ENCODE data around the gene CCDC110. TPM values are rescaled to one million over a fixed set of nuclear protein-coding genes. Genes with fewer than 3 reads are reported as not detected.
"Not testable (repeated sequence)": the region's sequence is repeated elsewhere in the genome, so short reads cannot be mapped to it uniquely, and the experiment has no call there.

CCDC110 gene
- total RNA-seq, 2 donors from 2014 or later = 0.26 to 0.80 TPM

DNA sequence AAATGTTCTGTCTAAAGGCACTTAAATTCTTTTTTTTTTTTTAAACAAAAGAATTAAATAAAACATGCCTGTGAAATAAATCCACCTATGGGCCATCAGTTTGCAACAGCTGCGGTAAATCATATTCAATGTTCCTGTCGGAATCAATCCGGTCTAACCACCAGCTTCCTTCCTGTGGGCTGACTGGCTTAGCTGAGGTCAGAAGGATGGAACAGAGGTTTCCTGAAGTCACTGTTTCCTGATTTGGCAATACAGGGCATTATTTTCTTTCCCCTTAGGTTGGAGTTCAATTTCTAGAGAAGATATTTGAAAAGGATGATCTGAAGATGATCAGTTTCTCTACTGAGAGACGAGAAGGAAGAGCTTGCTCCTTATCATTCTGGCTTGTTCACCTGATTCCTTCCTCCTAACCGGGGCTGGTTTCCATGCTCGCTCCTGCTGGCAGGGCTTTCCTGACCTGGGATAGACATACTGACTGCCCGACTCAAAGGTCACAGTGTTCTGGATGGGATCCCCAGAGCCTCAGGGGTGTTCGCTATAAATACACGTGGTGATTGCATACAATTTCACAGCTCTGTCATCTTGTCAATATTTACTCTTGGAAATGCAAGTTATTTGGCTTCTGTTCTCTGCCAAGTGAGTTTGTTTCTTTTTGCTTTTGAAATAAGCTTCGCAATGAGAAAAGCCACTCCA lies 42.1 kb upstream of the CCDC110 start:
- H3K9ac ChIP-seq (ENCODE audit: extremely low read depth, low read length, poor library complexity, severe bottlenecking) = no peak overlapping the region
- 93 to 96% methylated on average over 7 to 10 of the region's 10 CpGs for WGBS, 2 experiments (ENCODE audit: insufficient coverage in 1 of 2, insufficient read length in 1 of 2)
- no peak overlapping the region for H3K4me3 ChIP-seq (ENCODE audit: low read length)
- no peak overlapping the region for H3K4me3 Mint-ChIP-seq
- H3K27ac ChIP-seq (ENCODE audit: low read depth, low read length) = no peak overlapping the region
- H3K36me3 ChIP-seq (ENCODE audit: control insufficient read depth, insufficient read depth, low read length) = peaks cover 17% of the 10 kb centered on the region
- no peaks in the 10 kb centered on the region for H3K9me3 ChIP-seq (ENCODE audit: control insufficient read depth, low read length)
- H3K27ac Mint-ChIP-seq = no peak overlapping the region
- H3K4me1 Mint-ChIP-seq = peaks cover 6% of the 10 kb centered on the region
- no peaks in the 10 kb centered on the region for H3K27me3 ChIP-seq (ENCODE audit: control insufficient read depth, insufficient read depth, low read length, poor library complexity, severe bottlenecking)
- TF ChIP-seq, protein P1, sequence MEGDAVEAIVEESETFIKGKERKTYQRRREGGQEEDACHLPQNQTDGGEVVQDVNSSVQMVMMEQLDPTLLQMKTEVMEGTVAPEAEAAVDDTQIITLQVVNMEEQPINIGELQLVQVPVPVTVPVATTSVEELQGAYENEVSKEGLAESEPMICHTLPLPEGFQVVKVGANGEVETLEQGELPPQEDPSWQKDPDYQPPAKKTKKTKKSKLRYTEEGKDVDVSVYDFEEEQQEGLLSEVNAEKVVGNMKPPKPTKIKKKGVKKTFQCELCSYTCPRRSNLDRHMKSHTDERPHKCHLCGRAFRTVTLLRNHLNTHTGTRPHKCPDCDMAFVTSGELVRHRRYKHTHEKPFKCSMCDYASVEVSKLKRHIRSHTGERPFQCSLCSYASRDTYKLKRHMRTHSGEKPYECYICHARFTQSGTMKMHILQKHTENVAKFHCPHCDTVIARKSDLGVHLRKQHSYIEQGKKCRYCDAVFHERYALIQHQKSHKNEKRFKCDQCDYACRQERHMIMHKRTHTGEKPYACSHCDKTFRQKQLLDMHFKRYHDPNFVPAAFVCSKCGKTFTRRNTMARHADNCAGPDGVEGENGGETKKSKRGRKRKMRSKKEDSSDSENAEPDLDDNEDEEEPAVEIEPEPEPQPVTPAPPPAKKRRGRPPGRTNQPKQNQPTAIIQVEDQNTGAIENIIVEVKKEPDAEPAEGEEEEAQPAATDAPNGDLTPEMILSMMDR (conservative IDR thresholded peaks at IDR 0.05) = no peak
- H3K27me3 Mint-ChIP-seq (ENCODE audit: insufficient read depth) = peaks cover 4% of the 10 kb centered on the region
- DNase-seq = no peak
- H3K36me3 Mint-ChIP-seq (ENCODE audit: low read depth) = no peaks in the 10 kb centered on the region
- no peaks in the 10 kb centered on the region for H3K9me3 Mint-ChIP-seq
- no peaks in the 10 kb centered on the region for H3K4me1 ChIP-seq (ENCODE audit: control insufficient read depth, insufficient read depth, low read length)

DNA sequence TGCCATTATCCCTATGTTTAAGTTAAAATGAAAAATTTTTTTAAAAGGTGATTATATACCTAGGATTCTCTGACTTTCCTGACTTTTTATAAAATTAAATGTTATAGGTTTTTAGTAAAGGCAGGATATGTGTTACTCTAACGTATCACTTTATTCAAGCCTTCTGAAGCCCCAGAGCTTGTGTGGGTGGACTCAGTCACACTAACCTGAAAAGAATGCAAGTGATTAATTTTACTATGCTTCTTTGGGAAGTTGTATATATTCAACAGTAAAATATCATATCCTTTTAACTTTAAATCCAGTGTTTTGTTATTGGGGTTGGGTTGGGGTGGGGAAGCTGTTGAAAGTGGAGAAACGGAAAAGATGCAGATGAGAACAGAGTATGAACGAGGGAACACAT lies 41.0 kb upstream of the CCDC110 start:
- H3K27me3 Mint-ChIP-seq (ENCODE audit: insufficient read depth) = peaks cover 4% of the 10 kb centered on the region
- H3K4me1 ChIP-seq (ENCODE audit: control insufficient read depth, insufficient read depth, low read length) = no peaks in the 10 kb centered on the region
- no peak overlapping the region for H3K4me3 Mint-ChIP-seq
- no peak overlapping the region for H3K4me3 ChIP-seq (ENCODE audit: low read length)
- 96 to 100% methylated on average over 2 to 3 of the region's 3 CpGs for WGBS, 2 experiments (ENCODE audit: insufficient coverage in 1 of 2, insufficient read length in 1 of 2)
- DNase-seq = no peak
- H3K9me3 ChIP-seq (ENCODE audit: control insufficient read depth, low read length) = no peaks in the 10 kb centered on the region
- H3K27ac ChIP-seq (ENCODE audit: low read depth, low read length) = no peak overlapping the region
- H3K4me1 Mint-ChIP-seq = peaks cover 6% of the 10 kb centered on the region
- no peak overlapping the region for H3K9ac ChIP-seq (ENCODE audit: extremely low read depth, low read length, poor library complexity, severe bottlenecking)
- no peaks in the 10 kb centered on the region for H3K36me3 Mint-ChIP-seq (ENCODE audit: low read depth)
- H3K27ac Mint-ChIP-seq = no peak overlapping the region
- H3K9me3 Mint-ChIP-seq = no peaks in the 10 kb centered on the region
- no peaks in the 10 kb centered on the region for H3K27me3 ChIP-seq (ENCODE audit: control insufficient read depth, insufficient read depth, low read length, poor library complexity, severe bottlenecking)
- TF ChIP-seq, protein P1 (conservative IDR thresholded peaks at IDR 0.05) = no peak
- peaks cover 11% of the 10 kb centered on the region for H3K36me3 ChIP-seq (ENCODE audit: control insufficient read depth, insufficient read depth, low read length)

DNA sequence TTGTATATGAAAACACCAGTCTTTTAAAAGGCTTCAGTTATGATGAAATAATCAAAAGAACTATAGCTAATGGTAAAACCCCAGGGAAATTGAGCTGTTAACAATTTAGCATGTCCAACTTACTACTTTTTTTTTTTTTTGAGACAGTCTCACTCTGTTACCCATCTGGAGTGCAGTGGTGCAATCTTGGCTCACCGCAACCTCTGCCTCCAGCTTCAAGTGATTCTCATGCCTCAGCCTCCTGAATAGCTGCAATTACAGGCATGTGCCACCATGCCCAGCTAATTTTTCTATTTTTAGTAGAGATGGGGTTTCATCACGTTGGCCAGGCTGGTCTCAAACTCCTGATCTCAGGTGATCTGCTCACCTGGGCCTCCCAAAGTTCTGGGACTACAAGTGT lies 39.7 kb upstream of the CCDC110 start:
- H3K4me1 ChIP-seq (ENCODE audit: control insufficient read depth, insufficient read depth, low read length); H3K27me3 Mint-ChIP-seq (ENCODE audit: insufficient read depth); H3K9me3 Mint-ChIP-seq; H3K9me3 ChIP-seq (ENCODE audit: control insufficient read depth, low read length); H3K4me3 ChIP-seq (ENCODE audit: low read length); H3K4me3 Mint-ChIP-seq; H3K36me3 Mint-ChIP-seq (ENCODE audit: low read depth); H3K27ac ChIP-seq (ENCODE audit: low read depth, low read length); DNase-seq; H3K4me1 Mint-ChIP-seq; H3K36me3 ChIP-seq (ENCODE audit: control insufficient read depth, insufficient read depth, low read length); H3K27me3 ChIP-seq (ENCODE audit: control insufficient read depth, insufficient read depth, low read length, poor library complexity, severe bottlenecking); H3K27ac Mint-ChIP-seq; H3K9ac ChIP-seq (ENCODE audit: extremely low read depth, low read length, poor library complexity, severe bottlenecking): not testable (repeated sequence)
- WGBS, 2 experiments (ENCODE audit: insufficient coverage in 1 of 2, insufficient read length in 1 of 2) = 94 to 97% methylated on average over 2 of the region's 2 CpGs

DNA sequence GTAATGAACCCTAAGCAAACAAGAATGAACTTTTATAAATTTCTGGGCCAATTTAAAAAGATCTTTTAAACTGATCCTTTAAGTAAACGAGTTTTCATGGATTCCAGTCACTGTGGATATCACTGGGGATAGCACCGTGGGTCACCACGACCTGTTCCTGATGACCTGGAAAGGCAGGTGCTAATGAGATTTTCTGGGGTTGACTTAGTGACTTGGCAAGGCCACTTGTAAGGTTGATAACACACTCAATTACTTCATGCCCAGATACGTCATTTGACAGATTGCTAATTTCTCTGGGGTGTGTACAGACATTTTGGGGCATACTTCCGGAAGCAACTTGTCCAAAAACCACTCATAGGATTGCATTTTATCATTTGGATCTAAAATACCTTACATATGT lies 39.3 kb upstream of the CCDC110 start:
- Mint-ChIP-seq H3K4me3 (no peak overlapping the region), H3K27me3 (ENCODE audit: insufficient read depth) (peaks cover 7% of the 10 kb centered on the region), H3K4me1 (peaks cover 8% of the 10 kb centered on the region), H3K9me3 (no peaks in the 10 kb centered on the region), H3K27ac (no peak overlapping the region), H3K36me3 (ENCODE audit: low read depth) (no peaks in the 10 kb centered on the region)
- TF ChIP-seq, protein P1 (conservative IDR thresholded peaks at IDR 0.05) = no peak
- 67 to 74% methylated on average over 3 to 5 of the region's 5 CpGs for WGBS, 2 experiments (ENCODE audit: insufficient coverage in 1 of 2, insufficient read length in 1 of 2)
- Histone ChIP-seq H3K36me3 (ENCODE audit: control insufficient read depth, insufficient read depth, low read length) (no peaks in the 10 kb centered on the region), H3K27ac (ENCODE audit: low read depth, low read length) (no peak overlapping the region), H3K4me3 (ENCODE audit: low read length) (no peak overlapping the region), H3K9me3 (ENCODE audit: control insufficient read depth, low read length) (no peaks in the 10 kb centered on the region), H3K4me1 (ENCODE audit: control insufficient read depth, insufficient read depth, low read length) (no peaks in the 10 kb centered on the region), H3K9ac (ENCODE audit: extremely low read depth, low read length, poor library complexity, severe bottlenecking) (no peak overlapping the region), H3K27me3 (ENCODE audit: control insufficient read depth, insufficient read depth, low read length, poor library complexity, severe bottlenecking) (no peaks in the 10 kb centered on the region)
- no peak for DNase-seq
